ENCODE data around the gene OR51V1. TPM values are rescaled to one million over a fixed set of nuclear protein-coding genes. Genes with fewer than 3 reads are reported as not detected.

Gene OR51V1
- total RNA-seq, 1 experiment from 2014 or later = not detected

- BruUV-seq (replicated peaks) = no TSS peak
- Histone ChIP-seq H4K20me1 (ENCODE audit: low read length) (no peaks in the 10 kb centered on the region), H3K36me3 (ENCODE audit: low read depth, low read length) (no peaks in the 10 kb centered on the region), H3K27me3 (ENCODE audit: low read length) (no peaks in the 10 kb centered on the region), H3K79me2 (ENCODE audit: low read length) (no peaks in the 10 kb centered on the region), H3K9me2 (replicated peaks; ENCODE audit: low read length) (no peaks in the 10 kb centered on the region), H3K4me3 (ENCODE audit: low read length) (no peak overlapping the region), H3K27ac (ENCODE audit: low read length) (no peak overlapping the region), H3K4me2 (ENCODE audit: low read length) (no peak overlapping the region), H3K9ac (ENCODE audit: low read length) (no peak overlapping the region), H3F3A (ENCODE audit: low read length, unreplicated experiment) (no peaks in the 10 kb centered on the region), H3K4me1 (ENCODE audit: insufficient read depth, low read length) (no peaks in the 10 kb centered on the region), H3K9me3 (ENCODE audit: low read length) (no peaks in the 10 kb centered on the region), H2AFZ (ENCODE audit: low read length) (no peak overlapping the region)
- ChIA-PET POLR2A (ENCODE audit: unreplicated experiment) (no interaction called here), CTCF (no interaction called here)
- intact Hi-C loops (cut with micrococcal nuclease) = no loop called here
- TF ChIP-seq CTCF (conservative IDR thresholded peaks at IDR 0.05; ENCODE audit: low read depth, low read length) (no peak), EZH2phosphoT487 (IDR thresholded peaks at IDR 0.05; ENCODE audit: borderline replicate concordance, low read length) (no peak), EZH2 (IDR thresholded peaks at IDR 0.05; ENCODE audit: low read length, unreplicated experiment) (no peak)
- ATAC-seq = no peak
- DNase-seq = no peak
These were observed 48.7 kb downstream of the OR51V1 start for GRCh38 chr11:5151713-5152153.

Other genes starting within 250 kb of the OR51V1 start
- not detected in 2 replicates for gene OR51A2, start 245.0 kb downstream of the OR51V1 start, total RNA-seq (2014; rRNA removed)
- not detected in 2 replicates for gene OR51L1, start 205.8 kb downstream of the OR51V1 start, total RNA-seq (2014; rRNA removed)
- gene OR52J3, start 154.2 kb downstream of the OR51V1 start, total RNA-seq (2014; rRNA removed) = not detected in 2 replicates
- gene OR52E2, start 141.1 kb downstream of the OR51V1 start, total RNA-seq (2014; rRNA removed) = not detected in 2 replicates
- gene OR52E1, start 131.1 kb downstream of the OR51V1 start, total RNA-seq (2014; rRNA removed) = not detected in 2 replicates
- gene OR52A5, start 62.3 kb downstream of the OR51V1 start, total RNA-seq (2014; rRNA removed) = not detected in 2 replicates
- not detected in 2 replicates for gene OR52A1, start 45.9 kb downstream of the OR51V1 start, total RNA-seq (2014; rRNA removed)
- gene HBB, start 26.4 kb upstream of the OR51V1 start, total RNA-seq (2014; rRNA removed) = not detected in 2 replicates
- not detected in 2 replicates for gene HBD, start 33.8 kb upstream of the OR51V1 start, total RNA-seq (2014; rRNA removed)
- not detected in 2 replicates for gene HBG1, start 49.2 kb upstream of the OR51V1 start, total RNA-seq (2014; rRNA removed)
- gene HBG2, start 54.1 kb upstream of the OR51V1 start, total RNA-seq (2014; rRNA removed) = not detected in 2 replicates
- gene HBE1, start 69.3 kb upstream of the OR51V1 start, total RNA-seq (2014; rRNA removed) = 0.35 and 0.62 TPM in 2 replicates
- gene OR51B4, start 101.3 kb upstream of the OR51V1 start, total RNA-seq (2014; rRNA removed) = 0.11 TPM in 1 of 2 replicates, not detected in the other
- gene OR51B2, start 123.6 kb upstream of the OR51V1 start, total RNA-seq (2014; rRNA removed) = 0.11 TPM in 1 of 2 replicates, not detected in the other
- 0.63 and 1.7 TPM in 2 replicates for gene OR51B5, start 142.8 kb upstream of the OR51V1 start, total RNA-seq (2014; rRNA removed)
- not detected in 2 replicates for gene OR51B6, start 150.8 kb upstream of the OR51V1 start, total RNA-seq (2014; rRNA removed)
- gene OR51M1, start 183.1 kb upstream of the OR51V1 start, total RNA-seq (2014; rRNA removed) = not detected in 2 replicates
- not detected in 2 replicates for gene OR51Q1, start 221.4 kb upstream of the OR51V1 start, total RNA-seq (2014; rRNA removed)
- gene OR51I1, start 240.8 kb upstream of the OR51V1 start, total RNA-seq (2014; rRNA removed) = not detected in 2 replicates
- not detected in 2 replicates for gene OR51I2, start 248.6 kb upstream of the OR51V1 start, total RNA-seq (2014; rRNA removed)

All from PC-3 (cell line).